Sigmoid colon (tissue), 7 donors: ENCODE data around the gene DDX20. TPM values are rescaled to one million over a fixed set of nuclear protein-coding genes. Genes with fewer than 3 reads are reported as not detected.
"Not testable (repeated sequence)": the region's sequence is repeated elsewhere in the genome, so short reads cannot be mapped to it uniquely, and the experiment has no call there.

Source experiments
- DNase-seq: peaks from one replicate; pipeline ENCODE4 v3.0.0-alpha.2; 2019
- H3K27ac ChIP-seq, 4 donors: fragments of 200-600 bp; sonication (generic); one replicate each; pipeline ENCODE4 v1.5.1; 2016 to 2019; ENCODE audit warnings: mild to moderate bottlenecking in 1 of 4
- H3K27me3 ChIP-seq, 3 donors: fragments of 200-600 bp; sonication (generic); one replicate each; pipeline ENCODE4 v1.5.1; 2019; ENCODE audit warnings: mild to moderate bottlenecking in 1 of 3
- H3K36me3 ChIP-seq, 4 donors: fragments of 200-600 bp; sonication (generic); one replicate each; pipeline ENCODE4 v1.5.1; 2016 to 2019
- H3K4me1 ChIP-seq, 4 donors: fragments of 200-600 bp; sonication (generic); one replicate each; pipeline ENCODE4 v1.5.1; 2017 to 2019
- H3K4me3 ChIP-seq, 4 donors: fragments of 200-600 bp; sonication (generic); one replicate each; pipeline ENCODE4 v1.5.1; 2017 to 2019; ENCODE audit warnings: mild to moderate bottlenecking in 2 of 4, moderate library complexity in 1 of 4
- H3K9me3 ChIP-seq, 4 donors: fragments of 200-600 bp in 3 of 4; sonication (generic) in 3 of 4; one replicate each; pipeline versions ENCODE4 v1.5.1 to v1.6.1; 2013 to 2019
- EP300 ChIP-seq, 4 donors: sonication (generic); formaldehyde crosslinking; IDR thresholded peaks; one replicate each; pipeline ENCODE4 v1.6.1; 2017; ENCODE audit warnings: antibody characterized with exemption in 4 of 4
- POLR2A ChIP-seq, 2 donors: fragments of 450-650 bp; IDR thresholded peaks; one replicate each; pipeline ENCODE4 v1.6.1; 2016; ENCODE audit warnings: antibody characterized with exemption in 2 of 2, mild to moderate bottlenecking in 2 of 2, moderate library complexity in 2 of 2
- POLR2AphosphoS5 ChIP-seq, 4 donors: sonication (generic); formaldehyde crosslinking; IDR thresholded peaks; one replicate each; pipeline ENCODE4 v1.6.1; 2017; ENCODE audit warnings: antibody characterized with exemption in 4 of 4
- WGBS, 2 donors: extraction: QIAGEN DNeasy Blood & Tissue Kit; methylation state at CpG; one replicate each; pipeline ENCODE4 v1.1.7; 2013; 5-methylcytosine and 5-hydroxymethylcytosine counted together
- intact Hi-C: fragments of 100-400 bp; cut with DNase I; formaldehyde crosslinking; loops from one replicate; pipeline ENCODE4 v1.15.1; 2023
- polyA plus RNA-seq, 3 donors: library from polyadenylated mRNA; stranded (reverse); fragments of 200-250 nt; gene quantifications; one replicate each; pipeline ENCODE4 v1.2.3, GENCODE V29; 2013
- total RNA-seq, 4 donors: library from RNA; depleted of rRNA; stranded (reverse); fragments of >200 nt; gene quantifications; one replicate each; pipeline ENCODE4 v1.1.0, GENCODE V29; 2016
- TF ChIP-seq, protein P1 (sequence below), 4 experiments: fragments of 450-650 bp in 3 of 4; fragments of 200-600 bp in 1 of 4; IDR thresholded peaks; one replicate each; pipeline ENCODE4 v1.5.1; 2016 to 2019; ENCODE audit warnings: antibody characterized with exemption in 4 of 4, mild to moderate bottlenecking in 3 of 4, moderate library complexity in 2 of 4
- donor health status: healthy with polysubstance abuse.
- donor health status: Bipolar disorder and iron deficiency.
- donor health status: healthy.

Gene DDX20
- total and polyA plus RNA-seq, 7 donors: 2.3 to 30.9 (median 18.7) TPM

- intact Hi-C loops: no loop called here
- WGBS, 2 donors: 85% methylated on average over 6 of the region's 6 CpGs
Observed at GRCh38 chr1:111795401-111795800, 39.7 kb downstream of the DDX20 start.

DNA sequence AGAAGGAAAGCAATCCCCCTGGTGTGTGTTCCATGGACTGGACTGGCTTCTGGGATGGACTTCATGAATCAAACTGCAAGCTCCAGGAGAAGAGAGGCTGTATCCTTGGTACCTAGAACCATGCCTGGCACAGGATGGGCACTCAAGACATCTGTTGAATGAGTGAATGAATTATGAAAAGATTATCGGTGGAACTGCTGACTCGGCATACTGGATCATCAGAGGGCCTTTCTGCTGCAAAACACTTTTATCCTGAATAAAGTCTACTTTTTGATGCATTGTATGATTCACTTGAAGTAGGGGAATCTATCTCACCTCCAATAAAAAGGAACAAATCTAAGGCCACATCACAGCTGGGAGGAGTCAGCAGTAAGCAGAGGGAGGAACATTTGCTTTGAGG is 42.9 kb downstream of the DDX20 start:
- Histone ChIP-seq H3K27ac (no peak overlapping the region), H3K9me3 (peaks cover 0 to 4% (median 0%) of the 10 kb centered on the region in 4 donors), H3K36me3 (no peaks in the 10 kb centered on the region), H3K4me3 (no peak overlapping the region), H3K4me1 (no peaks in the 10 kb centered on the region), H3K27me3 (no peaks in the 10 kb centered on the region)
- no peak for DNase-seq
- intact Hi-C loops: no loop called here
- no peak for TF ChIP-seq POLR2AphosphoS5 (IDR thresholded peaks at IDR 0.05)
- TF ChIP-seq POLR2A (IDR thresholded peaks at IDR 0.05): no peak
- no peak for TF ChIP-seq EP300 (IDR thresholded peaks at IDR 0.05)
- TF ChIP-seq, protein P1, sequence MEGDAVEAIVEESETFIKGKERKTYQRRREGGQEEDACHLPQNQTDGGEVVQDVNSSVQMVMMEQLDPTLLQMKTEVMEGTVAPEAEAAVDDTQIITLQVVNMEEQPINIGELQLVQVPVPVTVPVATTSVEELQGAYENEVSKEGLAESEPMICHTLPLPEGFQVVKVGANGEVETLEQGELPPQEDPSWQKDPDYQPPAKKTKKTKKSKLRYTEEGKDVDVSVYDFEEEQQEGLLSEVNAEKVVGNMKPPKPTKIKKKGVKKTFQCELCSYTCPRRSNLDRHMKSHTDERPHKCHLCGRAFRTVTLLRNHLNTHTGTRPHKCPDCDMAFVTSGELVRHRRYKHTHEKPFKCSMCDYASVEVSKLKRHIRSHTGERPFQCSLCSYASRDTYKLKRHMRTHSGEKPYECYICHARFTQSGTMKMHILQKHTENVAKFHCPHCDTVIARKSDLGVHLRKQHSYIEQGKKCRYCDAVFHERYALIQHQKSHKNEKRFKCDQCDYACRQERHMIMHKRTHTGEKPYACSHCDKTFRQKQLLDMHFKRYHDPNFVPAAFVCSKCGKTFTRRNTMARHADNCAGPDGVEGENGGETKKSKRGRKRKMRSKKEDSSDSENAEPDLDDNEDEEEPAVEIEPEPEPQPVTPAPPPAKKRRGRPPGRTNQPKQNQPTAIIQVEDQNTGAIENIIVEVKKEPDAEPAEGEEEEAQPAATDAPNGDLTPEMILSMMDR (IDR thresholded peaks at IDR 0.05): no peak
- WGBS, 2 donors: 95 to 96% methylated on average over 2 of the region's 2 CpGs

More at GRCh38 chr1:111795401-111795800, 39.7 kb downstream of the DDX20 start:
- H3K27ac ChIP-seq: no peak overlapping the region
- no peaks in the 10 kb centered on the region for H3K27me3 ChIP-seq
- no peaks in the 10 kb centered on the region for H3K36me3 ChIP-seq
- H3K9me3 ChIP-seq: peaks cover 0 to 4% (median 0%) of the 10 kb centered on the region in 4 donors
- H3K4me3 ChIP-seq: no peak overlapping the region
- no peaks in the 10 kb centered on the region for H3K4me1 ChIP-seq
- TF ChIP-seq POLR2A (IDR thresholded peaks at IDR 0.05) (no peak), POLR2AphosphoS5 (IDR thresholded peaks at IDR 0.05) (no peak), EP300 (IDR thresholded peaks at IDR 0.05) (no peak)
- TF ChIP-seq, protein P1 (IDR thresholded peaks at IDR 0.05): no peak
- no peak for DNase-seq

DNA sequence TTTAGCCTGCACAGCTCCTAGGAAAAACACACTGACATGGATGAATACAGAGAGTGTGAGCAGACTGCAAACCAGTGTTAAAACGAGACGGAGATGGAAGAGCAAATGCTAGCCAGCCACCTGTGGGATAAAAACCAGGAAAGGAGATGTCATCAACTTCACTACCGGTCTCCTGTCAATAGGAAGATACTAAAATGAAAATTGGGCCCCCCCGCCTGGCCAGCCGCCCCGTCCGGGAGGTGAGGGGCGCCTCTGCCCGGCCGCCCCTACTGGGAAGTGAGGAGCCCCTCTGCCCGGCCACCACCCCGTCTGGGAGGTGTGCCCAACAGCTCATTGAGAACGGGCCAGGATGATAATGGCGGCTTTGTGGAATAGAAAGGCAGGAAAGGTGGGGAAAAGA is 44.0 kb downstream of the DDX20 start:
- 92 to 95% methylated on average over 14 of the region's 14 CpGs for WGBS, 2 donors
- intact Hi-C loops, H3K9me3 ChIP-seq, DNase-seq, H3K4me3 ChIP-seq, H3K4me1 ChIP-seq, H3K27me3 ChIP-seq, H3K27ac ChIP-seq, H3K36me3 ChIP-seq: not testable (repeated sequence)

DNA sequence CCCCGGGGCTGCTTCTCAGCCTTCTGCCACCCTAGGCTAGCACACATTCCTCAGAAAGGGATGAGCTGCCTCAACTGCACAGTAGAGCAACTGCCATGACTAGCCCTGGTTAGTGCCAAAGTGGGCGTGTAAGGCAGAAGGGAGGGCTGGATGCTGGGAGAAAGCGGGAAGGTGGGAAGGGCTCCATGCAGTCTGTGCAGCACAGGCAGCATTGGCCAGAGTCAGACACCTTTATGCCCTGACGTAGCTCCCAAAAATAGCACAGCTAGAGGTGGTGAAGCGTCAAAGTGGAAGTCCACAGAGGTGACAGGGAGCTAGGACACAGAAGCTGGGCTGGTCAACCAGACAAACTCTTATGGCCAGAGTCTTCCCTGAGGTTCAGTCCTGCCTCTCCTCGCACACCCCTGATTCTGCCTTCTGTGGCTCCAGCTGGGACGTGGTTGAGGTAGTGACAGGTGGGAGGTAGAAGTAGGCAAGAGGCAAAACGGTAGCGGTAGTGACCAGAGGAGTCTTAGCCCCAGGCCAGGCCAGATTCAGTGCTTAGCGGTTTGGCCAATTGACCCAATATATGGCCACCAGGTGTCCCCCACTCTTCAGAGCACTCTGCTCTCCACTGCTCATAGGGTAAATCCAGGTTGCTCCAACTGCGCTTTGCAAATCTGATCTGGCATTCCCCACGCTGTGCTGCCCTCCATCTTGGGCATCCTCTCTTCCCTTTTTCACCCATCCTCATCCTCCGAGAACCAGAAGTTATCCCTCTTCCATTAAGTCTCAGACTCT is 45.6 kb downstream of the DDX20 start:
- TF ChIP-seq, protein P1 (IDR thresholded peaks at IDR 0.05): peak in 2 of 4 experiments; percentile 17
- TF ChIP-seq POLR2AphosphoS5 (IDR thresholded peaks at IDR 0.05): no peak
- no peak overlapping the region for H3K4me3 ChIP-seq
- 81 to 84% methylated on average over 13 of the region's 13 CpGs for WGBS, 2 donors
- H3K27me3 ChIP-seq: no peaks in the 10 kb centered on the region
- H3K4me1 ChIP-seq: no peaks in the 10 kb centered on the region
- H3K36me3 ChIP-seq: no peaks in the 10 kb centered on the region
- no peak overlapping the region for H3K27ac ChIP-seq
- intact Hi-C loops: no loop called here
- DNase-seq: no peak
- no peaks in the 10 kb centered on the region for H3K9me3 ChIP-seq

GRCh38 chr1:111802110-111802509 is 46.4 kb downstream of the DDX20 start:
- Histone ChIP-seq H3K27ac (no peak overlapping the region), H3K9me3 (no peaks in the 10 kb centered on the region), H3K27me3 (no peaks in the 10 kb centered on the region), H3K36me3 (no peaks in the 10 kb centered on the region), H3K4me3 (no peak overlapping the region), H3K4me1 (no peaks in the 10 kb centered on the region)
- no peak for DNase-seq
- intact Hi-C loops: no loop called here
- TF ChIP-seq EP300 (IDR thresholded peaks at IDR 0.05) (no peak), POLR2AphosphoS5 (IDR thresholded peaks at IDR 0.05) (no peak), POLR2A (IDR thresholded peaks at IDR 0.05) (no peak)
- TF ChIP-seq, protein P1 (IDR thresholded peaks at IDR 0.05): no peak
- WGBS, 2 donors: 89% methylated on average over 6 of the region's 6 CpGs
